Psoas muscle (tissue), 8 donors: ENCODE measurements around the gene DHRS11. TPM values are rescaled to one million over a fixed set of nuclear protein-coding genes. Genes with fewer than 3 reads are reported as not detected.

Experiments
- ATAC-seq, 4 donors: fragments of 200-7000 bp; cut with Tn5 transposase; one replicate each; pipeline ENCODE4 v1.9.1; 2020; ENCODE audit warnings: moderate library complexity in 3 of 4, mild to moderate bottlenecking in 2 of 4
- DNase-seq, 2 donors: peaks; one replicate each; pipeline ENCODE4 v3.0.0-alpha.2; 2020
- H3K27ac ChIP-seq: fragments of 200-600 bp; one replicate; pipeline ENCODE4 v1.8.0; 2022
- H3K27me3 ChIP-seq, 3 donors: fragments of 200-600 bp in 1 of 3; one replicate each; pipeline versions ENCODE4 v1.6.1 to v1.8.0; 2013 to 2022; ENCODE audit warnings: low read length in 2 of 3, mild to moderate bottlenecking in 2 of 3, moderate library complexity in 1 of 3; ENCODE audit not compliant: insufficient read depth in 3 of 3
- H3K36me3 ChIP-seq, 2 donors: fragments of 200-600 bp in 1 of 2; one replicate each; pipeline versions ENCODE4 v1.6.1 to v1.8.0; 2013 to 2022; ENCODE audit warnings: low read depth in 1 of 2, mild to moderate bottlenecking in 1 of 2, moderate library complexity in 1 of 2; ENCODE audit not compliant: insufficient read depth in 1 of 2
- H3K4me1 ChIP-seq: fragments of 200-600 bp; one replicate; pipeline ENCODE4 v1.8.0; 2022
- H3K4me3 ChIP-seq: fragments of 200-600 bp; one replicate; pipeline ENCODE4 v1.8.0; 2022; ENCODE audit warnings: mild to moderate bottlenecking
- H3K9me3 ChIP-seq: fragments of 200-600 bp; one replicate; pipeline ENCODE4 v1.8.0; 2022
- WGBS, 3 donors: extraction: QIAGEN DNeasy Blood & Tissue Kit; methylation state at CpG; one replicate each; pipeline versions ENCODE4 v1.1.6 to v1.1.7; 2013; 5-methylcytosine and 5-hydroxymethylcytosine counted together
- intact Hi-C, 2 donors: fragments of 100-400 bp; cut with DNase I; formaldehyde crosslinking; loops; one replicate each; pipeline versions ENCODE4 v1.11.0 to v1.14.2; 2022
- polyA plus RNA-seq, 3 donors: library from polyadenylated mRNA; stranded (reverse); fragments of 200-250 nt; gene quantifications; one replicate each; pipeline ENCODE4 v1.2.3, GENCODE V29; 2013
- total RNA-seq, 4 donors: library from RNA; stranded (reverse); fragmentation: NEBNext Ultra II Directional in 2 of 4; extraction: Animal tissue kit (Norgen Biotek cat#: 25700) in 2 of 4; gene quantifications; one replicate each; pipeline versions ENCODE4 v1.2.1 to v1.2.4, GENCODE V29; 2021 to 2023
- TF ChIP-seq, protein P1 (sequence below): fragments of 200-600 bp; IDR thresholded peaks from one replicate; pipeline ENCODE4 v1.8.0; 2022; ENCODE audit warnings: antibody characterized with exemption
- donor health status: healthy with polysubstance abuse.
- donor health status: DM: no; HTN: no; CAD: no; lungs with moderate emphysema.
- donor health status: Bipolar disorder and iron deficiency.
- donor health status: healthy.
- donor health status: DM: yes; HTN: yes; CAD: no.
- donor health status: DM: no; HTN: no; CAD: no.
- donor health status: DM: no; HTN: no; CAD: no.
- donor health status: DM: yes; HTN: yes; CAD: no.

The DHRS11 gene
- total and polyA plus RNA-seq, 7 donors = 9.4 to 20.5 (median 14.5) TPM

DNA sequence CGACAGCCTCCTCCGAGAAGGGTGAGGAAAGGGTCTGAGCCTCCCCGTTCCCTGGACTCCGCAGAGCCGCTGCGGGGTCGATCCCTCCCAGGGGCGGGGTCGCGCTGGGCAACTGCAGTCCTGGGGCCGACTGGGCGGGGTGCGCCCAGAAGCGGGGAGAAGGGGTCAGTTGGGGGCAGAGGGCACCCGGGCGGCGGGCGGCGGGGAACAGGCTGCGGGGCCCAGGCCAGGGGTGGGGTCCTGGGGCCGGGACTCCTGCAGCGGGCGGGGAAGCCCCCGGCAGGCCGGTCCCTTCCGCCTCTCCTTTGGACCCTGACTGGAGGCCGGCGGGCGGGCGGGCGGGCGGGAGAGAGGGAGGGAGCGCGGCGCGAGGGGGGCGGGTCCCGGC, 46.6 kb upstream of the DHRS11 start:
- peak; percentile 45 to 53 (median 50) for ATAC-seq
- H3K36me3 ChIP-seq = peaks cover 2 to 14% of the 10 kb centered on the region in 2 donors
- H3K9me3 ChIP-seq = no peaks in the 10 kb centered on the region
- peak overlapping the region; percentile 88 for H3K4me3 ChIP-seq
- no peaks in the 10 kb centered on the region for H3K27me3 ChIP-seq
- peak overlapping the region; percentile 100 for H3K27ac ChIP-seq
- peaks cover 41% of the 10 kb centered on the region for H3K4me1 ChIP-seq
- TF ChIP-seq, protein P1, sequence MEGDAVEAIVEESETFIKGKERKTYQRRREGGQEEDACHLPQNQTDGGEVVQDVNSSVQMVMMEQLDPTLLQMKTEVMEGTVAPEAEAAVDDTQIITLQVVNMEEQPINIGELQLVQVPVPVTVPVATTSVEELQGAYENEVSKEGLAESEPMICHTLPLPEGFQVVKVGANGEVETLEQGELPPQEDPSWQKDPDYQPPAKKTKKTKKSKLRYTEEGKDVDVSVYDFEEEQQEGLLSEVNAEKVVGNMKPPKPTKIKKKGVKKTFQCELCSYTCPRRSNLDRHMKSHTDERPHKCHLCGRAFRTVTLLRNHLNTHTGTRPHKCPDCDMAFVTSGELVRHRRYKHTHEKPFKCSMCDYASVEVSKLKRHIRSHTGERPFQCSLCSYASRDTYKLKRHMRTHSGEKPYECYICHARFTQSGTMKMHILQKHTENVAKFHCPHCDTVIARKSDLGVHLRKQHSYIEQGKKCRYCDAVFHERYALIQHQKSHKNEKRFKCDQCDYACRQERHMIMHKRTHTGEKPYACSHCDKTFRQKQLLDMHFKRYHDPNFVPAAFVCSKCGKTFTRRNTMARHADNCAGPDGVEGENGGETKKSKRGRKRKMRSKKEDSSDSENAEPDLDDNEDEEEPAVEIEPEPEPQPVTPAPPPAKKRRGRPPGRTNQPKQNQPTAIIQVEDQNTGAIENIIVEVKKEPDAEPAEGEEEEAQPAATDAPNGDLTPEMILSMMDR = no peak
- intact Hi-C loops = no loop called here
- WGBS, 3 donors = 0 to 1% (median 1%) methylated on average over 5 to 37 of the region's 38 CpGs
- no peak for DNase-seq

- intact Hi-C loops = no loop called here
- Histone ChIP-seq H3K4me3 (peak overlapping the region; percentile 88), H3K36me3 (peaks cover 2 to 14% of the 10 kb centered on the region in 2 donors), H3K9me3 (no peaks in the 10 kb centered on the region), H3K4me1 (peaks cover 45% of the 10 kb centered on the region), H3K27ac (peak overlapping the region; percentile 100), H3K27me3 (no peaks in the 10 kb centered on the region)
- DNase-seq = peak; percentile 98 to 99
- 0 to 2% (median 1%) methylated on average over 49 to 60 of the region's 60 CpGs for WGBS, 3 donors
- TF ChIP-seq, protein P1 = no peak
- peak; percentile 89 to 93 (median 91) for ATAC-seq
These were observed 45.9 kb upstream of the DHRS11 start for GRCh38 chr17:36545465-36546417.

- 14 to 18% (median 15%) methylated on average over 7 of the region's 7 CpGs for WGBS, 3 donors
- TF ChIP-seq, protein P1 = no peak
- DNase-seq (no peak), ATAC-seq (no peak)
- Histone ChIP-seq H3K36me3 (peaks cover 2 to 14% of the 10 kb centered on the region in 2 donors), H3K27me3 (no peaks in the 10 kb centered on the region), H3K9me3 (no peaks in the 10 kb centered on the region), H3K27ac (peak overlapping the region; percentile 100), H3K4me1 (peaks cover 50% of the 10 kb centered on the region), H3K4me3 (peak overlapping the region; percentile 88)
- intact Hi-C loops = no loop called here
These were observed 45.1 kb upstream of the DHRS11 start for GRCh38 chr17:36546418-36547093.

- DNase-seq (no peak), ATAC-seq (no peak)
- intact Hi-C loops = no loop called here
- peak overlapping the region; percentile 100 for H3K27ac ChIP-seq
- H3K4me1 ChIP-seq = peaks cover 60% of the 10 kb centered on the region
- H3K27me3 ChIP-seq = no peaks in the 10 kb centered on the region
- TF ChIP-seq, protein P1 = no peak
- H3K4me3 ChIP-seq = peak overlapping the region; percentile 88
- H3K9me3 ChIP-seq = no peaks in the 10 kb centered on the region
- H3K36me3 ChIP-seq = peaks cover 2 to 14% of the 10 kb centered on the region in 2 donors
These were observed 43.9 kb upstream of the DHRS11 start for GRCh38 chr17:36547776-36548175.
